SK-N-SH (cell line): ENCODE results near the gene RCSD1.

Source experiments
- CHD2 ChIP-seq: fragments of 150-350 bp; IDR thresholded peaks from 2 replicates; pipeline ENCODE4 v1.6.1; 2018; ENCODE audit warnings: low read length; ENCODE audit not compliant: partially characterized antibody
- CTCF ChIP-seq: fragments of 200-600 bp; sonication (generic); IDR thresholded peaks from 2 replicates; pipeline ENCODE4 v1.6.1; 2017; ENCODE audit warnings: antibody characterized with exemption, mild to moderate bottlenecking, moderate library complexity
- MEF2A ChIP-seq: IDR thresholded peaks from 2 replicates; pipeline ENCODE4 v1.4.0; 2012; ENCODE audit warnings: low read depth, borderline replicate concordance
- POLR2AphosphoS5 ChIP-seq: IDR thresholded peaks from 2 replicates; pipeline ENCODE4 v1.6.1; 2012; ENCODE audit warnings: low read depth, low read length
- RAD21 ChIP-seq: IDR thresholded peaks from 2 replicates; pipeline ENCODE4 v1.6.1; 2012; ENCODE audit warnings: mild to moderate bottlenecking, low read length
- RCOR1 ChIP-seq: fragments of 150-350 bp; IDR thresholded peaks from 2 replicates; pipeline ENCODE4 v1.6.1; 2017; ENCODE audit warnings: antibody characterized with exemption, low read length
- SIN3A ChIP-seq: IDR thresholded peaks from 2 replicates; pipeline ENCODE4 v1.6.1; 2012; ENCODE audit warnings: low read depth, mild to moderate bottlenecking, low read length, moderate library complexity, borderline replicate concordance
- TF ChIP-seq, protein P1 (sequence below): IDR thresholded peaks from 2 replicates; pipeline ENCODE4; 2012
- TF ChIP-seq, protein P2 (sequence below): fragments of 150-350 bp; IDR thresholded peaks from 2 replicates; pipeline ENCODE4 v1.6.1; 2017; ENCODE audit warnings: antibody characterized with exemption, low read length, low read depth, borderline replicate concordance
- TF ChIP-seq, protein P3 (sequence below): IDR thresholded peaks from 2 replicates; pipeline ENCODE4 v1.6.1; 2012; ENCODE audit warnings: mild to moderate bottlenecking, low read depth, low read length, moderate library complexity

GRCh38 chr1:167734227-167734626 lies 104.2 kb downstream of the RCSD1 start:
- TF ChIP-seq CTCF: no peak
- TF ChIP-seq, protein P1, sequence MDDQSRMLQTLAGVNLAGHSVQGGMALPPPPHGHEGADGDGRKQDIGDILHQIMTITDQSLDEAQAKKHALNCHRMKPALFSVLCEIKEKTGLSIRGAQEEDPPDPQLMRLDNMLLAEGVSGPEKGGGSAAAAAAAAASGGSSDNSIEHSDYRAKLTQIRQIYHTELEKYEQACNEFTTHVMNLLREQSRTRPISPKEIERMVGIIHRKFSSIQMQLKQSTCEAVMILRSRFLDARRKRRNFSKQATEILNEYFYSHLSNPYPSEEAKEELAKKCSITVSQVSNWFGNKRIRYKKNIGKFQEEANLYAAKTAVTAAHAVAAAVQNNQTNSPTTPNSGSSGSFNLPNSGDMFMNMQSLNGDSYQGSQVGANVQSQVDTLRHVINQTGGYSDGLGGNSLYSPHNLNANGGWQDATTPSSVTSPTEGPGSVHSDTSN: no peak
- no peak for TF ChIP-seq MEF2A
- no peak for TF ChIP-seq RCOR1
- TF ChIP-seq SIN3A: no peak
- TF ChIP-seq, protein P2, sequence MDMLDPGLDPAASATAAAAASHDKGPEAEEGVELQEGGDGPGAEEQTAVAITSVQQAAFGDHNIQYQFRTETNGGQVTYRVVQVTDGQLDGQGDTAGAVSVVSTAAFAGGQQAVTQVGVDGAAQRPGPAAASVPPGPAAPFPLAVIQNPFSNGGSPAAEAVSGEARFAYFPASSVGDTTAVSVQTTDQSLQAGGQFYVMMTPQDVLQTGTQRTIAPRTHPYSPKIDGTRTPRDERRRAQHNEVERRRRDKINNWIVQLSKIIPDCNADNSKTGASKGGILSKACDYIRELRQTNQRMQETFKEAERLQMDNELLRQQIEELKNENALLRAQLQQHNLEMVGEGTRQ: no peak
- TF ChIP-seq, protein P3, sequence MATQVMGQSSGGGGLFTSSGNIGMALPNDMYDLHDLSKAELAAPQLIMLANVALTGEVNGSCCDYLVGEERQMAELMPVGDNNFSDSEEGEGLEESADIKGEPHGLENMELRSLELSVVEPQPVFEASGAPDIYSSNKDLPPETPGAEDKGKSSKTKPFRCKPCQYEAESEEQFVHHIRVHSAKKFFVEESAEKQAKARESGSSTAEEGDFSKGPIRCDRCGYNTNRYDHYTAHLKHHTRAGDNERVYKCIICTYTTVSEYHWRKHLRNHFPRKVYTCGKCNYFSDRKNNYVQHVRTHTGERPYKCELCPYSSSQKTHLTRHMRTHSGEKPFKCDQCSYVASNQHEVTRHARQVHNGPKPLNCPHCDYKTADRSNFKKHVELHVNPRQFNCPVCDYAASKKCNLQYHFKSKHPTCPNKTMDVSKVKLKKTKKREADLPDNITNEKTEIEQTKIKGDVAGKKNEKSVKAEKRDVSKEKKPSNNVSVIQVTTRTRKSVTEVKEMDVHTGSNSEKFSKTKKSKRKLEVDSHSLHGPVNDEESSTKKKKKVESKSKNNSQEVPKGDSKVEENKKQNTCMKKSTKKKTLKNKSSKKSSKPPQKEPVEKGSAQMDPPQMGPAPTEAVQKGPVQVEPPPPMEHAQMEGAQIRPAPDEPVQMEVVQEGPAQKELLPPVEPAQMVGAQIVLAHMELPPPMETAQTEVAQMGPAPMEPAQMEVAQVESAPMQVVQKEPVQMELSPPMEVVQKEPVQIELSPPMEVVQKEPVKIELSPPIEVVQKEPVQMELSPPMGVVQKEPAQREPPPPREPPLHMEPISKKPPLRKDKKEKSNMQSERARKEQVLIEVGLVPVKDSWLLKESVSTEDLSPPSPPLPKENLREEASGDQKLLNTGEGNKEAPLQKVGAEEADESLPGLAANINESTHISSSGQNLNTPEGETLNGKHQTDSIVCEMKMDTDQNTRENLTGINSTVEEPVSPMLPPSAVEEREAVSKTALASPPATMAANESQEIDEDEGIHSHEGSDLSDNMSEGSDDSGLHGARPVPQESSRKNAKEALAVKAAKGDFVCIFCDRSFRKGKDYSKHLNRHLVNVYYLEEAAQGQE: no peak
- no peak for TF ChIP-seq CHD2
- TF ChIP-seq POLR2AphosphoS5: no peak
- no peak for TF ChIP-seq RAD21
